ENCODE measurements around the gene ASB18. TPM values are rescaled to one million over a fixed set of nuclear protein-coding genes. Genes with fewer than 3 reads are reported as not detected.

Gene ASB18
- total RNA-seq, 1 donor from 2014 or later = not detected

DNA sequence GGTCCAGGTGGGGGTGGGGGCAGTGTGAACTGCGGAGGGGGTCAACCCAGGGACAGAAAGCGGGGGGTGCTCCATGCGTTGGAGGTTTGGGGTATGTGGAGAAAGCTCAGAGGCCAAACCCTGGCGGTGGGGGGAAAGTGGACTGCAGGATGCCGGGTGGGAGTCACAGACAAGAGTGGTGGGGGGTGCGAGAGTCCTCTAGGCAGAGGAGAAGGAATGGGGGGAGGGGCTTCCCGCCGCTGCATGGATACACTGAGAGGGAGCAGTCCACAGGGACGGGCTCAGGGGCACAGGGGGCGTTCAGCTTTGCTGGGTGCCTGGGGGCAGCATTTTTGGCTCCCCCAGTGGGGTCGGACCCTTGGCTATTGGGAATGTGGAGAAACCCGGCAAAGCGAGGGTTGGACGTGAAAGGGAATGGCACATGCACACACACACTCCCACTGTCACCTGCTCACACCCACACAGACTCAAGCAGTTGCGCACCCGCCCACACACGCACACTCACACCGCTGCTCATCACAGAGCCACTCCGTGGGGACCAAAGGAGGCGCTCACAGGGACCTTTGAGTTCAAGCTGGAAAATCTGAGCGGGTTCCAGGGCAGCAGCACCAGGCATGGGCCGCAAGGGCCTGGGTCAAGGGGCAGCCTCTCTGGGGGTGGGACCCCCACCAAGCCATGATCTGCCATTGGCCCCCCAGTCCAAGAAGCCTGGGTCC is 103.7 kb downstream of the ASB18 start:
- no peaks in the 10 kb centered on the region for H3K4me1 Mint-ChIP-seq (ENCODE audit: unreplicated experiment)
- no peaks in the 10 kb centered on the region for H3K36me3 Mint-ChIP-seq
- no peak for TF ChIP-seq CTCF (conservative IDR thresholded peaks at IDR 0.05)
- no peak overlapping the region for H3K27ac Mint-ChIP-seq
- no peak overlapping the region for H3K4me3 Mint-ChIP-seq
- H3K27me3 Mint-ChIP-seq = peaks cover 79% of the 10 kb centered on the region
- H3K9me3 Mint-ChIP-seq = no peaks in the 10 kb centered on the region
- no peak for DNase-seq (ENCODE audit: extremely low spot score, unreplicated experiment)

DNA sequence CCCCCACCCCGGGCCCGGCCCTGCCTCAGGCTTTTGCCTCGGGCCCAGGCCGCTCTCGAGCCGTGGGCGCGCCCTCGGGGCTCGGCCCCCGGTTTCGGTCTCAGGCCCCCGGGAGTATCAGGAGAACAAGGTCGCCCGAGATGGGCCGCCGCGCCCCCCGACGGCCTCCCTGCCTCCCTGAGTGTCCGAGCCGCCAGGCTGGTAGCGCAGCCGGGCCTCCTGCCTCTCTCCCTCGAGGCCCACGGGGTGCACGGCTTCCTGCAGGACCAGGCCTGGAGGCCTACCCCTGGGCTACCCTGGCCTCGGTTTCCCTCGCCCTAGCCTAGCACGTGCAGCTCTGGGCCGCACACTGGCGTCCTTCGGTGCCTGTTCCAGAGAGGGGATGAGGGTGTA is 104.4 kb downstream of the ASB18 start:
- Mint-ChIP-seq H3K4me1 (ENCODE audit: unreplicated experiment) (no peaks in the 10 kb centered on the region), H3K4me3 (no peak overlapping the region), H3K27me3 (peaks cover 79% of the 10 kb centered on the region), H3K9me3 (no peaks in the 10 kb centered on the region), H3K27ac (no peak overlapping the region), H3K36me3 (no peaks in the 10 kb centered on the region)
- TF ChIP-seq CTCF (conservative IDR thresholded peaks at IDR 0.05) = no peak
- no peak for DNase-seq (ENCODE audit: extremely low spot score, unreplicated experiment)

GRCh38 chr2:236158969-236159777 is 105.0 kb downstream of the ASB18 start:
- DNase-seq (ENCODE audit: extremely low spot score, unreplicated experiment) = no peak
- Mint-ChIP-seq H3K36me3 (no peaks in the 10 kb centered on the region), H3K4me3 (no peak overlapping the region), H3K27ac (no peak overlapping the region), H3K4me1 (ENCODE audit: unreplicated experiment) (no peaks in the 10 kb centered on the region), H3K9me3 (no peaks in the 10 kb centered on the region), H3K27me3 (peaks cover 82% of the 10 kb centered on the region)
- TF ChIP-seq CTCF (conservative IDR thresholded peaks at IDR 0.05) = no peak

DNA sequence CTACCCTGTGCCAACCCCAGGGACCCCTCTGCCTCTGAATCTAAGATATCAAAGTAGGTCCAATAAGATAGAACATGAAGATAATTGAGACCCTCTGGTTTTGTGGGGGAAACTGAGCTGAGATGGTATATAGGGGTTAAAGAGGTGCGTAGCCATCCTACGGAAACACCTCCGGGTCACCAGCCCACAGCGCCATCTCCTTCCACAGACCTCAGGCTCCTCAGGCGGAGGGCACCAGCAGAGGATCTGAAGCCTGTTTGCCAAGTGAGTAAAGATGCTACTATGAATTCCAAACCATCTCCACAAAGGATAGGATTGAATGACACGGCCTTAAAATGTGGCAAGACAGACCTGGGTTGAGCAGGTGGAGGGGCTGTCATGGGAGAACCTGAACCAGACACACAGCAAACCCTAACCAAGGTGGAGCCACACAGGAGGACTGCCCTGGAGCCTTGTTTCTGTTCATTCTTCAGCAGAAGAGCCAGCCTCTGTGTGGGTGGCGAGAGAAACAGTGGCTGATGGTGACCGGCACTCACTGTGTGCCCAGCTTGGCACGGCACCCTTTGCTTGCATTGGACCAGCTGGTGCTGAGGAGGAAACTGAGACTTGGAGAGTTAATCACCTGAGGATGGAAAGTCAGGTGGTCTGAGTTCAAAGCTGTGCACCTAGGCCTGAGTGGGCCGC is 106.2 kb downstream of the ASB18 start:
- no peak overlapping the region for H3K4me3 Mint-ChIP-seq
- no peak for DNase-seq (ENCODE audit: extremely low spot score, unreplicated experiment)

GRCh38 chr2:236157366-236157765 is 106.8 kb downstream of the ASB18 start:
- Mint-ChIP-seq H3K27me3 (peaks cover 78% of the 10 kb centered on the region), H3K4me1 (ENCODE audit: unreplicated experiment) (no peaks in the 10 kb centered on the region), H3K4me3 (no peak overlapping the region)

More for the DNA sequence above, 106.2 kb downstream of the ASB18 start:
- TF ChIP-seq CTCF (conservative IDR thresholded peaks at IDR 0.05) = no peak
- H3K36me3 Mint-ChIP-seq = no peaks in the 10 kb centered on the region
- H3K9me3 Mint-ChIP-seq = no peaks in the 10 kb centered on the region
- H3K4me1 Mint-ChIP-seq (ENCODE audit: unreplicated experiment) = no peaks in the 10 kb centered on the region
- H3K27me3 Mint-ChIP-seq = peaks cover 81% of the 10 kb centered on the region
- H3K27ac Mint-ChIP-seq = no peak overlapping the region

More at GRCh38 chr2:236157366-236157765, 106.8 kb downstream of the ASB18 start:
- TF ChIP-seq CTCF (conservative IDR thresholded peaks at IDR 0.05) = no peak
- no peak overlapping the region for H3K27ac Mint-ChIP-seq
- no peaks in the 10 kb centered on the region for H3K9me3 Mint-ChIP-seq
- H3K36me3 Mint-ChIP-seq = no peaks in the 10 kb centered on the region
- no peak for DNase-seq (ENCODE audit: extremely low spot score, unreplicated experiment)
